ENCODE data around the gene TAB2.

GRCh38 chr6:149324428-149324827 lies 6.9 kb downstream of the TAB2 start:
- TF ChIP-seq CTCF (IDR thresholded peaks at IDR 0.05) = no peak
- TF ChIP-seq EZH2 (IDR thresholded peaks at IDR 0.05; ENCODE audit: borderline replicate concordance, insufficient read depth, low read depth, low read length, poor library complexity, severe bottlenecking) = no peak
